ENCODE results near the gene CSNK2A3. TPM values are rescaled to one million over a fixed set of nuclear protein-coding genes. Genes with fewer than 3 reads are reported as not detected.
A peak's percentile ranks its signal among the peaks of the same experiment; 100 is the strongest.

The CSNK2A3 gene
- total and polyA plus RNA-seq, 9 of the 15 experiments (the other 6 are each of a cell fraction or from before 2014, with no cell fraction given), result 0.33 to 6.1 (median 1.8) TPM

- Histone ChIP-seq H3K9ac (ENCODE audit: insufficient read depth in 1 of 2, low read depth in 2 of 2, low read length in 2 of 2) (no peak overlapping the region), H3K9me1 (ENCODE audit: control insufficient read depth, insufficient read depth, low read length) (no peaks in the 10 kb centered on the region), H3K9me3 (replicated peaks; ENCODE audit: control insufficient read depth, insufficient read depth, low read depth, low read length) (no peaks in the 10 kb centered on the region), H3K4me1 (replicated peaks in 1 of 2; ENCODE audit: control insufficient read depth in 2 of 2, insufficient read depth in 2 of 2, low read length in 2 of 2) (no peaks in the 10 kb centered on the region), H3K27ac (ENCODE audit: extremely low read depth, low read depth, low read length) (no peak overlapping the region), H3K36me3 (ENCODE audit: control insufficient read depth, insufficient read depth, low read length) (no peaks in the 10 kb centered on the region), H3K27me3 (ENCODE audit: control insufficient read depth in 2 of 2, insufficient read depth in 2 of 2, low read length in 2 of 2) (peaks cover 0 to 13% of the 10 kb centered on the region in 2 experiments; a peak in 1 of 5 replicates), H3K4me2 (ENCODE audit: insufficient read depth, low read length) (no peak overlapping the region), H3K79me2 (ENCODE audit: control insufficient read depth, insufficient read depth, low read length) (no peaks in the 10 kb centered on the region), H2AFZ (ENCODE audit: low read depth, low read length) (no peak overlapping the region), H3K4me3 (no peak overlapping the region), H4K20me1 (replicated peaks; ENCODE audit: control insufficient read depth, insufficient read depth, low read length) (no peaks in the 10 kb centered on the region)
- ChIA-PET CTCF (ENCODE audit: low intra/inter-chr PET ratio) (no interaction called here), POLR2A (no interaction called here)
- DNase-seq (ENCODE audit: extremely low read depth in 1 of 4, low spot score in 3 of 4), result no peak
- no peak for FAIRE-seq
- BruUV-seq (replicated peaks), result no TSS peak
- ATAC-seq, result no peak
- in situ Hi-C loops (cut with MboI) (no loop called here), intact Hi-C loops (cut with micrococcal nuclease) (no loop called here)
- 0% methylated on average over 7 of the region's 7 CpGs for WGBS (ENCODE audit: insufficient coverage, low coverage, missing lambda C conversion rate)
- TF ChIP-seq ZFP1 (CRISPR knock-in tag; IDR thresholded peaks at IDR 0.05), result no peak
- no peak for TF ChIP-seq TAF9B (IDR thresholded peaks at IDR 0.05; ENCODE audit: partially characterized antibody)
- no peak for TF ChIP-seq ZC3H11A (IDR thresholded peaks at IDR 0.05; ENCODE audit: low read depth, low read length)
- peak; percentile 73 for TF ChIP-seq PKNOX1 (IDR thresholded peaks at IDR 0.05)
- TF ChIP-seq SPI1 (IDR thresholded peaks at IDR 0.05; ENCODE audit: borderline replicate concordance, low read depth, low read length), result no peak
- no peak for TF ChIP-seq ZNF408 (CRISPR knock-in tag; IDR thresholded peaks at IDR 0.05; ENCODE audit: low read depth)
These were observed 48.5 kb downstream of the CSNK2A3 start for GRCh38 chr11:11304550-11304949.

All from K562 (cell line).